Nephron (organoid): Measurements from ENCODE around the gene GSK3A.
A peak's percentile ranks its signal among the peaks of the same experiment; 100 is the strongest.

Experiments
- H3K27ac Mint-ChIP-seq, 3 experiments: 2 replicates each; pipeline ENCODE4 v1.8.0; 2020; ENCODE audit warnings: mixed read lengths in 3 of 3, mild to moderate bottlenecking in 2 of 3, moderate library complexity in 1 of 3
- H3K27me3 Mint-ChIP-seq: 2 replicates; pipeline ENCODE4 v1.8.0; 2021; ENCODE audit warnings: low read depth, mild to moderate bottlenecking, moderate library complexity, mixed read lengths
- H3K36me3 Mint-ChIP-seq: 2 replicates; pipeline ENCODE4 v1.8.0; 2020; ENCODE audit warnings: low read depth, mixed read lengths
- H3K4me1 Mint-ChIP-seq: 2 replicates; pipeline ENCODE4 v1.8.0; 2020; ENCODE audit warnings: mixed read lengths
- H3K4me3 Mint-ChIP-seq, 3 experiments: 2 replicates each; pipeline ENCODE4 v1.8.0; 2020; ENCODE audit warnings: mild to moderate bottlenecking in 3 of 3, mixed read lengths in 3 of 3, moderate library complexity in 2 of 3
- H3K9me3 Mint-ChIP-seq: 2 replicates; pipeline ENCODE4 v1.8.0; 2020; ENCODE audit warnings: mixed read lengths
- TF ChIP-seq, protein P1 (sequence below), 3 experiments: fragments of 200-600 bp; sonication (generic); IDR thresholded peaks; one replicate each; pipeline ENCODE4 v1.5.0; 2021; ENCODE audit warnings: antibody characterized with exemption in 3 of 3; ENCODE audit not compliant: unreplicated experiment in 3 of 3

Gene GSK3A

DNA sequence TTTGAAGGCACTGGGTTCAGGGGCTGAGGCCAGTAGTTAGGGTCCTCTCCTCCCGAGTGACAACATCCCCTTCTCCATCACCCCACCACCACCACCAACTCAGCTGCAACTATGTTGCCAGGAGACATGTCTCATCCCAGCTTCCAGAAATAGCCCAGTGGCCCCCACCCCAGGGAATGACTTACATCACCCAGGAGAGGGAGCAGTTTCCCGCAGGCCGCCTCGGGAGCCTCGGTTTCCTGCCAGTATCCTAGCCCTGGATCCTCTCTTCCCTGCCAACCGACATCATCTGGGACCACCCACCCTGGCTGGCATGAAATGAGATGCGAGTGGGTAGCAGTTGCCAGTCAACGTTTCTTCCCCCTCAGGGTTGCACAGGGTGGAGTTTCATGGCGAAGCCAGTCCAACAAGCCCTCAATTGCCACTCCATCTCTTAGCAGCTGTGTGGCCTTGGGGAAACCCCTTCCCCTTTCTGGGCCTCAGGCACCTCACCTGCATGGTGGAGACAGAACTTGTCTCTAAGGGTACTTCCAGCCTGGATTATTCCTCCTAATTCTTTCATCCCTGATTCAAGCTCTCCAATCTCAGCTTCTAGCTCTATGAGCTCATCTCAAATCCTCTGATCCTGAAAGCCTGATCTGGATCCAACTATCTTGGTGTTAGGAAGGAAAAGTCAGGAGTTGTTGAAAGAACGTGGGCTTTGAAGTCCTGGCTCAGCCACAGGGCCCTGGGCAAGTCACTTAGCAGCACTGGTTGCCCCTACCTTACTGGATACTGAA is 3.9 kb upstream of the GSK3A start:
- Mint-ChIP-seq H3K4me3 (peak overlapping the region in 2 of 3 experiments; percentile 46 to 53), H3K27ac (peak overlapping the region; percentile 50 to 99 (median 88)), H3K9me3 (no peaks in the 10 kb centered on the region), H3K4me1 (peaks cover 34% of the 10 kb centered on the region), H3K27me3 (no peaks in the 10 kb centered on the region), H3K36me3 (peaks cover 5% of the 10 kb centered on the region)
- TF ChIP-seq, protein P1, sequence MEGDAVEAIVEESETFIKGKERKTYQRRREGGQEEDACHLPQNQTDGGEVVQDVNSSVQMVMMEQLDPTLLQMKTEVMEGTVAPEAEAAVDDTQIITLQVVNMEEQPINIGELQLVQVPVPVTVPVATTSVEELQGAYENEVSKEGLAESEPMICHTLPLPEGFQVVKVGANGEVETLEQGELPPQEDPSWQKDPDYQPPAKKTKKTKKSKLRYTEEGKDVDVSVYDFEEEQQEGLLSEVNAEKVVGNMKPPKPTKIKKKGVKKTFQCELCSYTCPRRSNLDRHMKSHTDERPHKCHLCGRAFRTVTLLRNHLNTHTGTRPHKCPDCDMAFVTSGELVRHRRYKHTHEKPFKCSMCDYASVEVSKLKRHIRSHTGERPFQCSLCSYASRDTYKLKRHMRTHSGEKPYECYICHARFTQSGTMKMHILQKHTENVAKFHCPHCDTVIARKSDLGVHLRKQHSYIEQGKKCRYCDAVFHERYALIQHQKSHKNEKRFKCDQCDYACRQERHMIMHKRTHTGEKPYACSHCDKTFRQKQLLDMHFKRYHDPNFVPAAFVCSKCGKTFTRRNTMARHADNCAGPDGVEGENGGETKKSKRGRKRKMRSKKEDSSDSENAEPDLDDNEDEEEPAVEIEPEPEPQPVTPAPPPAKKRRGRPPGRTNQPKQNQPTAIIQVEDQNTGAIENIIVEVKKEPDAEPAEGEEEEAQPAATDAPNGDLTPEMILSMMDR (IDR thresholded peaks at IDR 0.05; ENCODE audit: unreplicated experiment in 3 of 3), result peak in 2 of 3 experiments; percentile 35 to 42

DNA sequence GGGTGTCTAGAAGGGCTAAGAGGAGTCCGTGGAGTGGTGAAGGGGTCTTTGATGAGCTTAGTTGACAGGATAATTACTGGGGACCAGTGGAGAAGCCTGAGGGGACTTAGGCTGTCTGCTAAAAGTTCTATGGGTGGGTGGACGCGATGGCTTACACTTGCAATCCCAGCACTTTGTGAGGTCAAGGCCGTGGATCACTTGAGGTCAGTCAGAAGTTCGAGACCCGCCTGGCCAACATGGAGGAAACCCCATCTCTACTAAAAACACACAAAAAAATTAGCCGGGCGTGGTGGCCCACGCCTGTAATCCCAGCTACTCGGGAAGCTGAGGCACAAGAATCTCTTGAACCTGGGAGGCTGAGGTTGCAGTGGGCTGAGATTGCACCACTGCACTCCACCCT is 2.8 kb upstream of the GSK3A start:
- peak overlapping the region; percentile 83 to 94 (median 90) for H3K4me3 Mint-ChIP-seq
- peaks cover 9% of the 10 kb centered on the region for H3K36me3 Mint-ChIP-seq
- H3K9me3 Mint-ChIP-seq, result no peaks in the 10 kb centered on the region
- H3K4me1 Mint-ChIP-seq, result peaks cover 39% of the 10 kb centered on the region
- peak overlapping the region; percentile 99 for H3K27ac Mint-ChIP-seq
- no peaks in the 10 kb centered on the region for H3K27me3 Mint-ChIP-seq
- TF ChIP-seq, protein P1 (IDR thresholded peaks at IDR 0.05; ENCODE audit: unreplicated experiment in 3 of 3), result no peak

DNA sequence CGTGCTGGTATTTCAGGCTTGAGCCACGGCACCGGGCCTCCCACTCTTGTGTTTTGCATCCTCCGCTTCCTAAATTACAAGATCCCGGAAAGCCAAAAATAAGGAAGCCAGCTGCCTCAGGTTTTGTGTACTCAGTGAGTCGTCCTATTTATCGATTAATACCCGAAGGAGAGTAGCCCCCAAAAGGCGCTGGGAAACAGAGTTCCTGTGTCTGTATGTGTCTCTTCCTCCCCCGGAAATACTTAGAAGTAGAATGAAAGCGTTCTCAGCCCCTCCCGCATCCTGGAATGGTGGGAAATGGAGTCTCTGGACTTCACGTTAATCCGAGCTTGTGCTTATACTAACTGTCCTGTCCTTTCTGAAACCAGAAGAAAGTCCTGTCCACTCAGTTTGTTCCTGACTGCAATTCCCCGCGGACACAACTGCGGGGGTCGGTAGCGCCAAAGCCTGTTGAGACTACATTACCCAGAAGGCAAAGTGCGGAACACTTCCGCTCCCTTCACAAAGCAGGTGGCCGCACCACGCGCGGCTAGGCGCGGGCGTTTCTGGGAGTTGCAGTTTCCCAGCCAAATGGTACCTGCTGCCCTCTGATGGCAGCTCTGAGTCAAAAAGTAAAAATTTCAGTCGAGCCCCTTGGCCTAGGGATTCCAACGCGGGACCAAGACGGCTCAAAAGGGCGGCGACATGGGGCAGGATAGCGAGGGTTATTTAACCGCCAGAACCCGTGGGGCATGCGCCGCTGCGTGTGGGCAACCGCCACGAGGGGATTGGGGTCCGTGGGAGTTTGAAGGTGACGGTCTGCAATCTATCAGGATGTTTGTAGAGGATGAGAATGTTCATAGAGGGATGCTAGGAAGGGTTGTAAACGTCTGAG is 2.2 kb upstream of the GSK3A start:
- no peaks in the 10 kb centered on the region for H3K27me3 Mint-ChIP-seq
- peak overlapping the region; percentile 99 for H3K27ac Mint-ChIP-seq
- TF ChIP-seq, protein P1 (IDR thresholded peaks at IDR 0.05; ENCODE audit: unreplicated experiment in 3 of 3), result peak; percentile 48 to 61 (median 60)
- peaks cover 11% of the 10 kb centered on the region for H3K36me3 Mint-ChIP-seq
- H3K9me3 Mint-ChIP-seq, result no peaks in the 10 kb centered on the region
- peaks cover 40% of the 10 kb centered on the region for H3K4me1 Mint-ChIP-seq
- H3K4me3 Mint-ChIP-seq, result peak overlapping the region; percentile 83 to 94 (median 90)

DNA sequence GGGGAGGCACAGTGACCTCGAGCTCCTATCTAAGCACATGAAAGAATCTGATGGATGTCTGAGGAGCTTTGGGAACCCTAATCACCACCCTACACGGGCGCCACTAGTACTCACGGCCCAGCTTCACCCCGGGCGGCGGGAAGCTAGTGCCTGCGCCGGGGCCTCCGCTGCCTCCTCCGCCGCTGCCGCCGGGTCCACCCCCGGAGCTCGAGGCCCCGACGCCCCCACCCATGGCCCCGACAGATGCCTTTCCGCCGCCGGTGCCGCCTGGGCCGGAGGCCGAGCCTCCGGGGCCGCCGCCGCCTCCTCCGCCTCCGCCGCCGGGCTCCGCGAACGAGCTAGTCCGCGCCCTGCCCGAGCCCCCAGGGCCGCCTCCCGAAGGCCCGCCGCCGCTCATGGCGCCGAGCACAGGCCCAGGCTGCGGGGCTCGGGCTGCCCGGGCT is 312 bp downstream of the GSK3A start:
- Mint-ChIP-seq H3K27ac (peak overlapping the region; percentile 67 to 92 (median 85)), H3K9me3 (no peaks in the 10 kb centered on the region), H3K4me3 (peak overlapping the region; percentile 92), H3K27me3 (no peaks in the 10 kb centered on the region), H3K4me1 (peaks cover 39% of the 10 kb centered on the region), H3K36me3 (peaks cover 18% of the 10 kb centered on the region)
- TF ChIP-seq, protein P1 (IDR thresholded peaks at IDR 0.05; ENCODE audit: unreplicated experiment in 3 of 3), result no peak

DNA sequence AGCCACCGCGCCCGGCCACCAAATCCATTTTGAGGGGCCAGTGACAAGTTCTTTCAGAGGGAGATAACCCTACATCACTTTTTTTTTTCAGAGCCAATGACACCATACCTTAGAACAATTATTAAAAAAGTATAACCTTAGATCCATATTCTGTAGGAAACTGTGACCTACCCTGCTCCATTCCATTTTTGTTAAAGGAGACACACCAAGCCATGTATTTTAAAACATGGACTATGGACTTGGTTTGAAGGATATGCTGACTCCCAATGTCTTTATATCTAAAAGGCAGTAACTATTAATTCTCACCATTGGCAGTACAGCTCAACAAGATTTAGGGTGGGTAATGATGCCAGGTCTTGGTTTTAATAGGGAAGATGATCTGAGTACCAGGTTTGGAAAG is 1.1 kb downstream of the GSK3A start:
- Mint-ChIP-seq H3K27ac (peak overlapping the region; percentile 66 to 92 (median 85)), H3K27me3 (no peaks in the 10 kb centered on the region), H3K9me3 (no peaks in the 10 kb centered on the region), H3K4me3 (peak overlapping the region; percentile 92), H3K36me3 (peaks cover 27% of the 10 kb centered on the region), H3K4me1 (peaks cover 31% of the 10 kb centered on the region)
- TF ChIP-seq, protein P1 (IDR thresholded peaks at IDR 0.05; ENCODE audit: unreplicated experiment in 3 of 3), result no peak
